Naive B cell (primary cell): Measurements from ENCODE around the gene DBX1. TPM values are rescaled to one million over a fixed set of nuclear protein-coding genes. Genes with fewer than 3 reads are reported as not detected.
A peak's percentile ranks its signal among the peaks of the same experiment; 100 is the strongest.

Experiments used
- ATAC-seq, 2 donors: fragments of 150-1000 bp; cut with Tn5 transposase; 2 replicates each; pipeline ENCODE4 v1.10.0; 2021; ENCODE audit warnings: low read depth in 2 of 2, mild to moderate bottlenecking in 2 of 2, moderate library complexity in 2 of 2
- DNase-seq: peaks from one replicate; pipeline ENCODE4 v3.0.0; 2022
- H3K27ac Mint-ChIP-seq, 6 donors: one replicate each; pipeline ENCODE4 v1.8.0; 2020 to 2022; ENCODE audit warnings: mild to moderate bottlenecking in 6 of 6, mixed read lengths in 6 of 6, moderate library complexity in 5 of 6, inconsistent platforms in 2 of 6
- H3K27me3 Mint-ChIP-seq, 3 donors: one replicate each; pipeline ENCODE4 v1.8.0; 2021 to 2022; ENCODE audit warnings: mixed read lengths in 3 of 3, mild to moderate bottlenecking in 1 of 3
- H3K36me3 Mint-ChIP-seq, 2 donors: one replicate each; pipeline ENCODE4 v1.8.0; 2020 to 2022; ENCODE audit warnings: mixed read lengths in 2 of 2, inconsistent platforms in 1 of 2, mild to moderate bottlenecking in 1 of 2
- H3K4me1 Mint-ChIP-seq, 3 donors: one replicate each; pipeline ENCODE4 v1.8.0; 2020 to 2022; ENCODE audit warnings: mixed read lengths in 3 of 3, inconsistent platforms in 1 of 3, mild to moderate bottlenecking in 1 of 3, moderate library complexity in 1 of 3
- H3K4me3 Mint-ChIP-seq, 8 donors: one replicate each; pipeline ENCODE4 v1.8.0; 2020 to 2022; ENCODE audit warnings: mild to moderate bottlenecking in 8 of 8, mixed read lengths in 8 of 8, moderate library complexity in 8 of 8, inconsistent platforms in 2 of 8
- H3K9me3 Mint-ChIP-seq, 7 donors: one replicate each; pipeline ENCODE4 v1.8.0; 2020 to 2022; ENCODE audit warnings: mixed read lengths in 7 of 7, mild to moderate bottlenecking in 5 of 7, inconsistent platforms in 2 of 7, moderate library complexity in 1 of 7
- polyA plus RNA-seq, 6 donors: library from polyadenylated mRNA; unstranded; fragments of 300-500 nt; fragmentation: Illumina TruSeq; gene quantifications; one replicate each; pipeline ENCODE4 v1.2.3, GENCODE V29; 2021; ENCODE audit warnings: low read depth in 6 of 6

DBX1 gene
- polyA plus RNA-seq, 6 donors from 2014 or later = not detected

DNA sequence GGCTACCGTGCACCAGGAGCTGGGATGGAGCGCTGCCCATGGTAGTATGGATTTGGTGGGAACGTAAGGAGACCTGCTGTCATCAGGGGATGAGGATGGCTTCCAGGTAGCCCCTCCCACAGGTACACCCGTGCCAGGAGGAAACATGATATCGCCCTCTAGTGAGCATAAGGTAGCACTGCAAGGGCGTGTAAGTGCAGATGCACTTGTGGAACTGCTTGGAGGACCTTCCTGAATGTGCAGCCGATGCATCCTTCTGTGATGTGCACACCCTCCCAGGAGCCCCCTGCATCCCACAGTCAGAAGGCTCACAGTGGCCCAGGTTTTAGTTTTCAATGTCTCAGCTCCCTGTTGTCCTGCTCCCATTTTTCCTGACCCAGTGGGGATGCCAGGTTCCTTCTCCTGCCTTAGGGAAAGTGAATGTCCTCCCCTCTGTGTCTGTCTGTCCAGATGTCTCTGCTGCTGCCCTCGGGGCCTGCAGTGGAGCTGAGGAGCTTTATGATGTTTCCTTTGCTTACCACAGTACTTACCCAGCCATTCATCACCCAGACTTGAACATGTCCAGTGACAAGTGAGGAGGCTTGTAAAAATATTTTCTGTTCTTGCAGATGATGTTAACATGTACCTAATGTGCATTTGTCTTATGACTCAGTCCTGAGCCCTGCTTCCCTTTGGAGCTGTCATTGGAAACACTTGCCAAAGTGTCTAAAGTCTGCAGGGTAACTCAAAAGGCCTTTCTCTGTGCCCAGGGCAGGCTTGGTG lies 49.2 kb downstream of the DBX1 start:
- peaks cover 5 to 6% (median 5%) of the 10 kb centered on the region in 3 donors for H3K4me1 Mint-ChIP-seq
- DNase-seq (peak; percentile 35), ATAC-seq (peak; percentile 51 to 85)
- H3K36me3 Mint-ChIP-seq = no peaks in the 10 kb centered on the region
- no peak overlapping the region for H3K27ac Mint-ChIP-seq
- no peaks in the 10 kb centered on the region for H3K9me3 Mint-ChIP-seq
- peaks cover 0 to 8% (median 4%) of the 10 kb centered on the region in 3 donors for H3K27me3 Mint-ChIP-seq
- H3K4me3 Mint-ChIP-seq = no peak overlapping the region

DNA sequence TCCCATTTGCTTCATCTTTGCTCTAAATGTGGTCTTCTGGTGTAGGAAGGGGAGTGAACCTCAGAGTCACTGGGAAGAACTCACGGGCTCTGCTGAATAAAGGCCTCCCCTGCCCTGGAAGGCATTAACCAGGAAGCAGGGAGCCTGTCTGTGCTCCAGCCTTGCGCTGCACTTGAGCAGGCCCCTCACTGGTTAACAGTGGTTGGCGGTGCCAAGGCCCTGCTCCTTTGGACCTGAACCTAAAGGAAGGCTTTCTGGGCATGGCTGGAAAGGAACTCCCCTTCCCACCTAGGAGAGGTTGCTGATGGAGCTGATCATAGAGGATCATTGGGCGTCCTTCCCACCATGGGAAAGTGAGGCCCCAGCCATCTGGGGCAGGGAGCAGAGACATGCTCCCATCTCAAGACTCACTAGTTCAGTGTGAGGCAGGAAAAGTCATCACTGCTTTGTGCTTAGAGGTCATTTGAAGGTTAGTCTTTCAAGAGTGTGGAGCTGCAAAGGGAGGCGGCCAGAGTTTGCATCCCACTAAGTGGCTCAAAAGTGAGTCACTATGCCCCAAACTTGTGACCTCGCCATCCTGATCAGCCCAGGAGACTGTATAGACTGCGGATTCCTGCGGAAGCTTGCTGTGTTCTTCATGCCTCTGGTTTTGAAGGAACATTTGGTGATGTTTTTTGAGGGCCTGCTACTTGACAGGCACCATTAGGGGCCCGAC lies 50.4 kb downstream of the DBX1 start:
- Mint-ChIP-seq H3K27ac (peak overlapping the region in 1 of 6 donors; percentile 4), H3K27me3 (peaks cover 0 to 11% (median 7%) of the 10 kb centered on the region in 3 donors), H3K4me1 (peaks cover 5 to 6% (median 5%) of the 10 kb centered on the region in 3 donors), H3K36me3 (no peaks in the 10 kb centered on the region), H3K9me3 (no peaks in the 10 kb centered on the region), H3K4me3 (no peak overlapping the region)
- ATAC-seq (no peak), DNase-seq (no peak)

Other genes with a start within 250 kb of the DBX1 start
- gene HTATIP2, start 203.2 kb upstream of the DBX1 start, polyA plus RNA-seq = 100 to 1,000 TPM in 1 of 6 donors, 10 to 100 TPM in 5; 57.9 to 113 (median 68.7) TPM
- gene PRMT3, start 227.2 kb upstream of the DBX1 start, polyA plus RNA-seq = 10 to 100 TPM in 3 of 6 donors, 1 to 10 TPM in 3; 5.8 to 17.1 (median 9.5) TPM